IMR-90 (cell line): ENCODE measurements around the gene NEGR1. TPM values are rescaled to one million over a fixed set of nuclear protein-coding genes. Genes with fewer than 3 reads are reported as not detected.

Experiments used
- ATAC-seq: fragments of 200-7000 bp; cut with Tn5 transposase; 2 replicates; pipeline ENCODE4 v1.9.1; 2020; ENCODE audit warnings: low read depth, mild to moderate bottlenecking, moderate library complexity
- BruUV-seq: library from RNA; stranded (reverse); fragments of 400-500 nt; replicated peaks from 2 replicates; lab custom pipeline; 2021; lab: Mats Ljungman, UMichigan
- CTCF ChIA-PET: fragments of 300-600 bp; formaldehyde crosslinking; extraction: SDS; loops from one replicate; lab custom pipeline; 2021; ENCODE audit warnings: antibody characterized with exemption; lab: Yijun Ruan, JAX
- POLR2A ChIA-PET: fragments of 300-600 bp; sonication (Branson Sonifier 250); formaldehyde crosslinking; loops from one replicate; lab custom pipeline; 2022; ENCODE audit warnings: antibody characterized with exemption; ENCODE audit not compliant: unreplicated experiment; lab: Charles Lee
- DNase-seq: peaks from one replicate; pipeline ENCODE4 v3.0.0; 2013
- H2AFZ ChIP-seq: replicated peaks from 2 replicates; pipeline ENCODE3; 2013; ENCODE audit warnings: low read length, mild to moderate bottlenecking; ENCODE audit not compliant: poor library complexity
- H2AK5ac ChIP-seq: 2 replicates; pipeline ENCODE4 v1.6.1; 2013; ENCODE audit warnings: low read depth, low read length, inconsistent platforms
- H2AK9ac ChIP-seq: replicated peaks from 2 replicates; pipeline ENCODE3; 2013; ENCODE audit warnings: mild to moderate bottlenecking, low read depth, low read length, moderate library complexity; ENCODE audit not compliant: poor library complexity
- H2BK120ac ChIP-seq: 2 replicates; pipeline ENCODE4 v1.6.1; 2013; ENCODE audit warnings: low read depth, low read length, inconsistent platforms
- H2BK15ac ChIP-seq: 3 replicates; pipeline ENCODE4 v1.6.1; 2013; ENCODE audit warnings: low read depth, low read length, inconsistent platforms
- H2BK20ac ChIP-seq: 2 replicates; pipeline ENCODE4 v1.6.1; 2013; ENCODE audit warnings: low read depth, mild to moderate bottlenecking, inconsistent platforms, low read length, moderate library complexity
- H2BK5ac ChIP-seq: 2 replicates; pipeline ENCODE4 v1.6.1; 2013; ENCODE audit warnings: mild to moderate bottlenecking, low read depth, low read length, inconsistent platforms; ENCODE audit not compliant: poor library complexity, severe bottlenecking
- H3K14ac ChIP-seq: replicated peaks from 2 replicates; pipeline ENCODE4 v1.6.1; 2013; ENCODE audit warnings: low read depth, low read length, inconsistent platforms
- H3K18ac ChIP-seq: 2 replicates; pipeline ENCODE4 v1.6.1; 2013; ENCODE audit warnings: low read depth, low read length, control low read depth
- H3K23ac ChIP-seq: 2 replicates; pipeline ENCODE4 v1.6.1; 2013; ENCODE audit warnings: low read depth, low read length, inconsistent platforms
- H3K27ac ChIP-seq: 2 replicates; pipeline ENCODE4 v1.5.1; 2013; ENCODE audit warnings: mild to moderate bottlenecking, control low read depth, low read length; ENCODE audit not compliant: insufficient read depth
- H3K27me3 ChIP-seq: 2 replicates; pipeline ENCODE4 v1.6.1; 2013; ENCODE audit warnings: low read length; ENCODE audit not compliant: control insufficient read depth, insufficient read depth
- H3K36me3 ChIP-seq: 2 replicates; pipeline ENCODE4 v1.6.1; 2013; ENCODE audit warnings: low read length, mixed read lengths; ENCODE audit not compliant: control insufficient read depth, insufficient read depth
- H3K4ac ChIP-seq: 2 replicates; pipeline ENCODE4 v1.6.1; 2013; ENCODE audit warnings: low read depth, low read length, inconsistent platforms
- H3K4me1 ChIP-seq: 2 replicates; pipeline ENCODE4 v1.6.1; 2013; ENCODE audit warnings: low read length, mixed read lengths; ENCODE audit not compliant: control insufficient read depth, insufficient read depth
- H3K4me2 ChIP-seq: 2 replicates; pipeline ENCODE4 v1.6.1; 2013; ENCODE audit warnings: low read depth, mild to moderate bottlenecking, control low read depth, low read length, moderate library complexity
- H3K4me3 ChIP-seq: 2 replicates; pipeline ENCODE4 v1.5.1; 2013; ENCODE audit warnings: low read depth, mild to moderate bottlenecking, control low read depth, low read length, moderate library complexity; ENCODE audit not compliant: insufficient read depth
- H3K56ac ChIP-seq: 2 replicates; pipeline ENCODE4 v1.6.1; 2013; ENCODE audit warnings: low read length, inconsistent platforms; ENCODE audit not compliant: insufficient read depth; ENCODE audit errors: extremely low read depth
- H3K79me1 ChIP-seq, 2 experiments: 2 replicates each; pipeline ENCODE4 v1.6.1; 2013; ENCODE audit warnings: low read length in 2 of 2, inconsistent platforms in 1 of 2, low read depth in 1 of 2
- H3K9ac ChIP-seq: 2 replicates; pipeline ENCODE4 v1.6.1; 2013; ENCODE audit warnings: low read depth, low read length, control low read depth
- H3K9me1 ChIP-seq: 2 replicates; pipeline ENCODE4 v1.6.1; 2013; ENCODE audit warnings: low read length, inconsistent platforms; ENCODE audit not compliant: insufficient read depth
- H3K9me3 ChIP-seq: 2 replicates; pipeline ENCODE4 v1.6.1; 2013; ENCODE audit warnings: low read length; ENCODE audit not compliant: control insufficient read depth, insufficient read depth
- H4K20me1 ChIP-seq: 2 replicates; pipeline ENCODE4 v1.6.1; 2013; ENCODE audit warnings: low read length, inconsistent platforms; ENCODE audit not compliant: insufficient read depth
- H4K5ac ChIP-seq: 2 replicates; pipeline ENCODE4 v1.6.1; 2013; ENCODE audit warnings: mild to moderate bottlenecking, low read depth, low read length, control low read depth
- H4K8ac ChIP-seq, 2 experiments: 2 replicates each; pipeline ENCODE4 v1.6.1; 2013; ENCODE audit warnings: low read depth in 2 of 2, low read length in 2 of 2, control low read depth in 1 of 2, inconsistent platforms in 1 of 2
- H4K91ac ChIP-seq: 2 replicates; pipeline ENCODE4 v1.6.1; 2013; ENCODE audit warnings: low read depth, low read length, inconsistent platforms; ENCODE audit not compliant: insufficient read depth
- CEBPB ChIP-seq: IDR thresholded peaks from 2 replicates; pipeline ENCODE4 v1.6.1; 2012; ENCODE audit warnings: low read depth, low read length, improper control_type of control experiment
- CHD1 ChIP-seq: IDR thresholded peaks from 2 replicates; pipeline ENCODE4 v1.6.1; 2012; ENCODE audit warnings: low read depth, low read length, improper control_type of control experiment
- MAFK ChIP-seq: IDR thresholded peaks from 2 replicates; pipeline ENCODE4 v1.6.1; 2012; ENCODE audit warnings: low read depth, low read length, improper control_type of control experiment
- MAZ ChIP-seq: IDR thresholded peaks from 2 replicates; pipeline ENCODE4 v1.6.1; 2012; ENCODE audit warnings: low read depth, mild to moderate bottlenecking, low read length, improper control_type of control experiment, moderate library complexity, borderline replicate concordance
- MXI1 ChIP-seq: IDR thresholded peaks from 2 replicates; pipeline ENCODE4 v1.6.1; 2012; ENCODE audit warnings: low read depth, mild to moderate bottlenecking, low read length, moderate library complexity, borderline replicate concordance
- POLR2A ChIP-seq: IDR thresholded peaks from 2 replicates; pipeline ENCODE4 v1.6.1; 2012; ENCODE audit warnings: mild to moderate bottlenecking, low read depth, low read length
- RAD21 ChIP-seq: IDR thresholded peaks from 2 replicates; pipeline ENCODE4 v1.6.1; 2012; ENCODE audit warnings: low read length, improper control_type of control experiment
- RCOR1 ChIP-seq: IDR thresholded peaks from 2 replicates; pipeline ENCODE4 v1.6.1; 2012; ENCODE audit warnings: mild to moderate bottlenecking, low read length, improper control_type of control experiment; ENCODE audit not compliant: insufficient replicate concordance
- RFX5 ChIP-seq: IDR thresholded peaks from 2 replicates; pipeline ENCODE4 v1.8.0; 2012; ENCODE audit warnings: low read depth, mild to moderate bottlenecking, low read length, moderate library complexity
- SMC3 ChIP-seq: fragments of 150-350 bp; IDR thresholded peaks from 2 replicates; pipeline ENCODE4 v1.6.1; 2016; ENCODE audit warnings: low read depth, mild to moderate bottlenecking, antibody characterized with exemption, low read length, moderate library complexity
- USF2 ChIP-seq: fragments of 150-350 bp; IDR thresholded peaks from 2 replicates; pipeline ENCODE4 v1.6.1; 2017; ENCODE audit warnings: mild to moderate bottlenecking, antibody characterized with exemption, low read length, low read depth
- WGBS, 2 experiments: methylation state at CpG; one replicate each; pipeline versions ENCODE4 v1.1.5 to v1.1.7; 2013; ENCODE audit warnings: missing lambda C conversion rate in 2 of 2; ENCODE audit not compliant: insufficient read length in 1 of 2; ENCODE audit errors: extremely low coverage in 2 of 2; 5-methylcytosine and 5-hydroxymethylcytosine counted together
- dilution Hi-C: fragments of 300-500 bp; cut with HindIII; formaldehyde crosslinking; loops from one replicate; pipeline ENCODE4 v1.14.3; 2018; ENCODE audit warnings: low sequenced_read_pairs; ENCODE audit not compliant: unreplicated experiment
- in situ Hi-C: fragments of 300-500 bp; cut with MboI; formaldehyde crosslinking; loops from 3 replicates; pipeline ENCODE4 v1.14.3; 2019; ENCODE audit warnings: low sequenced_read_pairs, inconsistent platforms, mixed read lengths
- intact Hi-C: fragments of 100-400 bp; cut with micrococcal nuclease; formaldehyde crosslinking; loops from 2 replicates; pipeline ENCODE4 v1.10.0; 2022
- polyA plus RNA-seq, 3 experiments: library from polyadenylated mRNA; depleted of rRNA; stranded (reverse); fragments of >200 nt; gene quantifications; 2 replicates each; pipeline ENCODE4 v1.2.3, GENCODE V29; 2012; ENCODE audit warnings: low replicate concordance in 1 of 3
- total RNA-seq: library from RNA; depleted of rRNA; stranded (reverse); fragments of >200 nt; gene quantifications from 2 replicates; pipeline ENCODE4 v1.2.3, GENCODE V29; 2012
- TF ChIP-seq, protein P1 (sequence below): fragments of 150-350 bp; IDR thresholded peaks from 2 replicates; pipeline ENCODE4 v1.6.1; 2016; ENCODE audit warnings: low read depth, mild to moderate bottlenecking, low read length, moderate library complexity, borderline replicate concordance

NEGR1 gene
- total and polyA plus RNA-seq, 2 of the 4 experiments (the other 2 are of a cell fraction) = 5.1 to 9.1 TPM

DNA sequence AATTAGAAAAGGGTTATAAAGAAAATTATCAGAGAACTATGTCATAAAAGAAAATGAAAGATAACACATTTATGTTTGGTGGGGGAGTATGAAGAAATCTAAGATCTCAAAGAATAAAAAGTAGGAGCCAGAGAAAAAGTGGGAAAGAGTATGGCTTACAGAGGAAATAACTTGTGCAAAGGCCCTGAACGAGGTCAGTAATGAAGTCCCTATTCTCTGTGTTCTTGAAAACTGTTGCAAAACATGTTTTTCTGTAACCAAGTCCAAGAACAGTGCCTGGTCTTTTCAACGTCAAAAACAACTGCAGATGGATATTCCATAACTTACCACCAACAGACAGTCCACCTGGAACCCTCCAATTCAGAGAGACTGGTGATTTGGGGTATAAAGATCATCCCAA, 188.1 kb downstream of the NEGR1 start:
- no peaks in the 10 kb centered on the region for H4K20me1 ChIP-seq
- H3K18ac ChIP-seq = no peak overlapping the region
- no peak overlapping the region for H3K56ac ChIP-seq
- H3K14ac ChIP-seq = no peak overlapping the region
- H4K8ac ChIP-seq = no peak overlapping the region
- no peaks in the 10 kb centered on the region for H3K27me3 ChIP-seq
- no peak overlapping the region for H2AK5ac ChIP-seq
- H3K4me2 ChIP-seq = no peak overlapping the region
- TF ChIP-seq, protein P1, sequence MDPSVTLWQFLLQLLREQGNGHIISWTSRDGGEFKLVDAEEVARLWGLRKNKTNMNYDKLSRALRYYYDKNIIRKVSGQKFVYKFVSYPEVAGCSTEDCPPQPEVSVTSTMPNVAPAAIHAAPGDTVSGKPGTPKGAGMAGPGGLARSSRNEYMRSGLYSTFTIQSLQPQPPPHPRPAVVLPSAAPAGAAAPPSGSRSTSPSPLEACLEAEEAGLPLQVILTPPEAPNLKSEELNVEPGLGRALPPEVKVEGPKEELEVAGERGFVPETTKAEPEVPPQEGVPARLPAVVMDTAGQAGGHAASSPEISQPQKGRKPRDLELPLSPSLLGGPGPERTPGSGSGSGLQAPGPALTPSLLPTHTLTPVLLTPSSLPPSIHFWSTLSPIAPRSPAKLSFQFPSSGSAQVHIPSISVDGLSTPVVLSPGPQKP = no peak
- TF ChIP-seq SMC3 = no peak
- no peak for TF ChIP-seq RCOR1
- TF ChIP-seq MAZ = no peak
- TF ChIP-seq MAFK = no peak
- no peak for TF ChIP-seq POLR2A
- no peak for TF ChIP-seq MXI1
- TF ChIP-seq USF2 = no peak
- no peak for TF ChIP-seq CEBPB
- TF ChIP-seq RAD21 = no peak
- no peak for TF ChIP-seq CHD1
- no peak for TF ChIP-seq RFX5
- intact Hi-C loops = no loop called here
- CTCF ChIA-PET = no interaction called here
- in situ Hi-C loops = no loop called here
- no peaks in the 10 kb centered on the region for H3K36me3 ChIP-seq
- POLR2A ChIA-PET = no interaction called here
- H2BK120ac ChIP-seq = no peak overlapping the region
- H3K23ac ChIP-seq = no peak overlapping the region
- no TSS peak for BruUV-seq
- no peak overlapping the region for H2BK20ac ChIP-seq
- no peak overlapping the region for H3K4ac ChIP-seq
- no peak overlapping the region for H3K4me3 ChIP-seq
- no peak overlapping the region for H4K91ac ChIP-seq
- H2BK15ac ChIP-seq = no peak overlapping the region
- no peak overlapping the region for H2AK9ac ChIP-seq
- no peaks in the 10 kb centered on the region for H3K79me1 ChIP-seq
- H3K4me1 ChIP-seq = no peaks in the 10 kb centered on the region
- H3K9me3 ChIP-seq = no peaks in the 10 kb centered on the region
- no peaks in the 10 kb centered on the region for H3K9me1 ChIP-seq
- DNase-seq (no peak), ATAC-seq (no peak)
- H4K5ac ChIP-seq = no peak overlapping the region
- no peak overlapping the region for H2BK5ac ChIP-seq
- no peak overlapping the region for H3K27ac ChIP-seq
- WGBS, 2 experiments = no CpG with 5 or more reads among the region's 2 CpGs
- dilution Hi-C loops = no loop called here
- no peak overlapping the region for H3K9ac ChIP-seq
- H2AFZ ChIP-seq = no peak overlapping the region
